ENCODE measurements around the gene TTLL8.

- TF ChIP-seq, protein P1, sequence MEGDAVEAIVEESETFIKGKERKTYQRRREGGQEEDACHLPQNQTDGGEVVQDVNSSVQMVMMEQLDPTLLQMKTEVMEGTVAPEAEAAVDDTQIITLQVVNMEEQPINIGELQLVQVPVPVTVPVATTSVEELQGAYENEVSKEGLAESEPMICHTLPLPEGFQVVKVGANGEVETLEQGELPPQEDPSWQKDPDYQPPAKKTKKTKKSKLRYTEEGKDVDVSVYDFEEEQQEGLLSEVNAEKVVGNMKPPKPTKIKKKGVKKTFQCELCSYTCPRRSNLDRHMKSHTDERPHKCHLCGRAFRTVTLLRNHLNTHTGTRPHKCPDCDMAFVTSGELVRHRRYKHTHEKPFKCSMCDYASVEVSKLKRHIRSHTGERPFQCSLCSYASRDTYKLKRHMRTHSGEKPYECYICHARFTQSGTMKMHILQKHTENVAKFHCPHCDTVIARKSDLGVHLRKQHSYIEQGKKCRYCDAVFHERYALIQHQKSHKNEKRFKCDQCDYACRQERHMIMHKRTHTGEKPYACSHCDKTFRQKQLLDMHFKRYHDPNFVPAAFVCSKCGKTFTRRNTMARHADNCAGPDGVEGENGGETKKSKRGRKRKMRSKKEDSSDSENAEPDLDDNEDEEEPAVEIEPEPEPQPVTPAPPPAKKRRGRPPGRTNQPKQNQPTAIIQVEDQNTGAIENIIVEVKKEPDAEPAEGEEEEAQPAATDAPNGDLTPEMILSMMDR (IDR thresholded peaks at IDR 0.05) = no peak
- TF ChIP-seq POLR2A (IDR thresholded peaks at IDR 0.05) = no peak
Measured at GRCh38 chr22:50107529-50107928, 49.4 kb upstream of the TTLL8 start.
